GM19324 (cell line): ENCODE data around the gene ZC3H10.
"Not testable (repeated sequence)": the region's sequence is repeated elsewhere in the genome, so short reads cannot be mapped to it uniquely, and the experiment has no call there.

Experiments used
- ATAC-seq: cut with Tn5 transposase; IDR thresholded peaks from one replicate; pipeline ENCODE4 v1.9.1; 2021; ENCODE audit warnings: mild to moderate bottlenecking, moderate library complexity; ENCODE audit not compliant: unreplicated experiment, low FRiP score

The ZC3H10 gene, protein sequence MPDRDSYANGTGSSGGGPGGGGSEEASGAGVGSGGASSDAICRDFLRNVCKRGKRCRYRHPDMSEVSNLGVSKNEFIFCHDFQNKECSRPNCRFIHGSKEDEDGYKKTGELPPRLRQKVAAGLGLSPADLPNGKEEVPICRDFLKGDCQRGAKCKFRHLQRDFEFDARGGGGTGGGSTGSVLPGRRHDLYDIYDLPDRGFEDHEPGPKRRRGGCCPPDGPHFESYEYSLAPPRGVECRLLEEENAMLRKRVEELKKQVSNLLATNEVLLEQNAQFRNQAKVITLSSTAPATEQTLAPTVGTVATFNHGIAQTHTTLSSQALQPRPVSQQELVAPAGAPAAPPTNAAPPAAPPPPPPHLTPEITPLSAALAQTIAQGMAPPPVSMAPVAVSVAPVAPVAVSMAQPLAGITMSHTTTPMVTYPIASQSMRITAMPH

GRCh38 chr12:56117778-56118687, at the start of gene ZC3H10:
ZC3H10 (plus strand) TSS chr12:56118266; CDS start chr12:56120563, 2,297 bp downstream.
- peak; percentile 85 for ATAC-seq

DNA sequence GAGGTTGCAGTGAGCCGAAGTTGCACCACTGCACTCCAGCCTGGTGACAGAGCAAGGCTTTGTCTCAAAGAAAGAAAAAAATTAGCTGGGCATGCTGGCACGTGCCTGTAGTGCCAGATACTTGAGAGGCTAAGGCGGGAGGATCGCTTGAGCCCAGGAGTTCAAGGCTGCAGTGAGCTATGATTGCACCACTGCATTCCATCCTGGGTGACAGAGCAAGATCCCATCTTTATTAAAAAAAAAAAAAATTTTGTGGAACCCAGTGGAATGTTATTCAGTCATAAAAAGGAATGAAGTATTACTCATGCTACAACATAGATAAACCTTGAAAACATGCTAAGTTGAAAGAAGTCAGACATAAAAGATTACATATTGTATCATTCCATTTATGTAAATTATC, 46.4 kb upstream of the ZC3H10 start:
- ATAC-seq = no peak

GRCh38 chr12:56074396-56074795, 43.7 kb upstream of the ZC3H10 start:
- ATAC-seq = no peak

GRCh38 chr12:56077966-56078365, 40.1 kb upstream of the ZC3H10 start:
- ATAC-seq = not testable (repeated sequence)

- no peak for ATAC-seq
Observed at GRCh38 chr12:56078427-56078826, 39.6 kb upstream of the ZC3H10 start.

GRCh38 chr12:56078931-56079722, 38.9 kb upstream of the ZC3H10 start:
- no peak for ATAC-seq

GRCh38 chr12:56079723-56080555, 38.1 kb upstream of the ZC3H10 start, which contains the start of gene ERBB3:
ERBB3 (plus strand) TSS chr12:56080165; CDS start chr12:56080301, 136 bp downstream.
- no peak for ATAC-seq

GRCh38 chr12:56080556-56081138, 37.4 kb upstream of the ZC3H10 start:
- ATAC-seq = no peak

DNA sequence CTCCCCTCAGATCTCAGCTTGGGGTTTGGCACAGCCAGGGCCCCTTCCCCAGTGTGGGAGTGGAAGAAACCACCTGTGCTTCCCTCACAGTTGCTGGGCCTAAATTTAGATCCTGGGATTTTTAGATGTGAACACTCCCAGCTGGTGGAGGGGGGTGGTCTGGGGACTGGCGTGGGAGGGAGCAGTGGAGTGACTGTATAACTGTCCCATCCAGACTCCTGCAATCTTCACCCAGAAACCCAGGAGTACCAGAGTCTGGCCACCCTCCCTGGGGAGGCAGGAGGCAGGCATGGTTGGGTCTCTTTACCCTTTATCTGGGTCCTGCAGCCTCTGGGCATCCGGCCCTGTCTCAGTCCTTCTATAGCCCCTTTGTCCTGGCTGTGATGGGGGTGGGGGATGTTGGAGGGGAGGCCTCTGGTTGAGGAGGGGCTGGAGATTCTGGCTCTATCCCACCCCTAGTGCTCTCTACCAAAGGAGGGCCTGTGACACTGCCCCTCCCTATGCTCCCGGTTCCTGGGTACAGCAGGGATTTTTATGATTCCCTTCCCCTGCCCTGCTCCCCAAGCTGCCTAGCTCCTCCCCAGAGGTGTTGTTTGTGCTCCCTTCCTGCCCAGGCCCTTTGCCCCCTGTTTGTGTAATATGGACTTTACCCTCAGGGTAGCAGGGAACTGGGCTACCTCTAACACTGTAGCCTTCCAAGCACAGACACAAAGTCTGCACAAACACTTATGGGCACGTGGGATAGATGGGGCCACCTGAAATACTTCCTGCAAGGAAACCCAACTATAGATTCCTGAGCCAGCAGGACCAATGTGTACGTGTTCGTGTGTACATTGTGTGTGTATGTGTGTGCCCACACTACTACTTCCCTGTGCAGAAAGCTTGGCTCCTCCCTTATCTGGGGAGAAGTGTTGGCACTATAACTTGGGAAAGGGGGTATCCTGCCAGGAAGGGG, 36.4 kb upstream of the ZC3H10 start:
- ATAC-seq = no peak

DNA sequence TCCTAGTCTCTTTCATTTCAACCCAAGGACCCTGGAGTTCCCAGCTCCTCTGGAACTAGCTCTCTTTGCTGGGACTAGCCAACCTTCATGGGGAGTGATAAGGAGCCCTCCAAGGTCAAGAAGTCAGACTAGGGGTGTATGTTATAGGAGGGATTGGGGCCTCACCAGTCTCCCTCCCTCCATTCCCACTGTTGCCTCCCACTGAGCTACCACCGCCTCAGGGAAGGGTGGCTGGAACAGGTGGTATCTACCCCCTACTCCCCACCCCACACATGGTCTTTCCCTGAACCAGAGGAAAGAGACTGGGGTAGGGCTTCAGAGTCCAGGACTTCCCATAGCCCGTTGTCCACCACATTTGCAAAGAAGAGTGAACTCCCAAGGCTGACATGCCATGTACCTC, 35.7 kb upstream of the ZC3H10 start:
- ATAC-seq = no peak

GRCh38 chr12:56082967-56083366, 35.1 kb upstream of the ZC3H10 start:
- no peak for ATAC-seq

- ATAC-seq = no peak
Observed at GRCh38 chr12:56084958-56085543, 33.0 kb upstream of the ZC3H10 start.

GRCh38 chr12:56086096-56086495, 32.0 kb upstream of the ZC3H10 start:
- no peak for ATAC-seq

DNA sequence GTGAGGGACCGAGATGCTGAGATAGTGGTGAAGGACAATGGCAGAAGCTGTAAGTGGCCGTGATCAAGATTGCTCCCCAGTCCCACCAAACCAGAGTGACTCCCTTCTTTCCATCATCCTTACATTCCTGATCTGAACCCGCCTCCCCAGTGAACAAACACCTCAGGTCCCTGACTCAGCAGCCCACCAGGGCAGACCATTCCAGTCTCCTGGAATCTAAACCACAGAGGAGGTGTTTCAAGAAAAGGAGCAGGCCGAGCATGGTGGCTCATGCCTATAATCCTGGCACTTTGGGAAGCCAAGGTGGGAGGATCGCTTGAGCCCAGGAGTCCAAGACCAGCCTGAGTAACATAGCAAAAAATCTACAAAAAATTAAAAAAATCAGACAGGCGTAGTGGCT, 31.5 kb upstream of the ZC3H10 start:
- ATAC-seq = no peak

- no peak for ATAC-seq
Observed at GRCh38 chr12:56087220-56087619, 30.8 kb upstream of the ZC3H10 start.

DNA sequence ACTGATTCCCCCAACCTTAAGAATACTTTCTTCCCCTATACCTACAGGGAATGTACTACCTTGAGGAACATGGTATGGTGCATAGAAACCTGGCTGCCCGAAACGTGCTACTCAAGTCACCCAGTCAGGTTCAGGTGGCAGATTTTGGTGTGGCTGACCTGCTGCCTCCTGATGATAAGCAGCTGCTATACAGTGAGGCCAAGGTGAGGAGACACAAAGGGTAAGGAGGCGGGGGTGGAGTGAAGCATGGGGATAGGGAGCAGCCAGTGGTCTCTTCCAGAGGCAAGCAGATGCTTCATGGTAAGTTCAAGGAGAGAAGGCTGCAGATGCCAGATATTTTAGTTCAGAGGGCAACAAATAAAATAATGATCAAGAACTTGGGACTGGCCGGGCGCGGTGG, 20.3 kb upstream of the ZC3H10 start:
- no peak for ATAC-seq

- ATAC-seq = no peak
Observed at GRCh38 chr12:56098592-56098991, 19.5 kb upstream of the ZC3H10 start.

DNA sequence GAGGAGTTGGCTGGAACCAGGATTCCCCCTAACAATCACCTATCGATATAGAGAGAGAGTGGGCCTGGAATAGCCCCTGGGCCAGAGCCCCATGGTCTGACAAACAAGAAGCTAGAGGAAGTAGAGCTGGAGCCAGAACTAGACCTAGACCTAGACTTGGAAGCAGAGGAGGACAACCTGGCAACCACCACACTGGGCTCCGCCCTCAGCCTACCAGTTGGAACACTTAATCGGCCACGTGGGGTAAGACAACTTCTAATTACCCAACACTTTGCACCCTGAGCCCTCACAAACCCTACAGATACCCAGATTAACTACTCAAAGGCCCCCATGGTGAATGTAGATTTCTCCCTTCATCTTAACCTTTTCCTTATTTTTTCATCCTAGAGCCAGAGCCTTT, 18.3 kb upstream of the ZC3H10 start:
- no peak for ATAC-seq
